GM18868 (cell line): ENCODE data around the gene INHBC.
"Not testable (repeated sequence)": the region's sequence is repeated elsewhere in the genome, so short reads cannot be mapped to it uniquely, and the experiment has no call there.

Experiments
- ATAC-seq: cut with Tn5 transposase; IDR thresholded peaks from one replicate; pipeline ENCODE4 v1.9.1; 2021; ENCODE audit warnings: mild to moderate bottlenecking, moderate library complexity; ENCODE audit not compliant: unreplicated experiment

INHBC gene

GRCh38 chr12:57479376-57480115 is 45.0 kb downstream of the INHBC start, which contains the start of gene ARHGAP9:
ARHGAP9 (minus strand) TSS chr12:57479866; CDS start chr12:57479406, 460 bp downstream.
- ATAC-seq = peak; percentile 30

- no peak for ATAC-seq
Observed at GRCh38 chr12:57481671-57482070, 47.1 kb downstream of the INHBC start.

GRCh38 chr12:57483466-57483865 is 48.9 kb downstream of the INHBC start:
- ATAC-seq = no peak

GRCh38 chr12:57485695-57486094 is 51.1 kb downstream of the INHBC start:
- ATAC-seq = no peak

GRCh38 chr12:57487055-57487596 is 52.5 kb downstream of the INHBC start:
- ATAC-seq = no peak

- ATAC-seq = peak; percentile 99
Observed at GRCh38 chr12:57487597-57488401, 53.2 kb downstream of the INHBC start, which contains the start of gene MARS1. MARS1 (plus strand) TSS chr12:57488068; CDS start chr12:57488091, 23 bp downstream.

- ATAC-seq = no peak
Observed at GRCh38 chr12:57488402-57489156, 54.0 kb downstream of the INHBC start.

GRCh38 chr12:57489157-57489641 is 54.6 kb downstream of the INHBC start:
- no peak for ATAC-seq

- ATAC-seq = no peak
Observed at GRCh38 chr12:57490126-57490525, 55.5 kb downstream of the INHBC start.

- no peak for ATAC-seq
Observed at GRCh38 chr12:57491393-57492280, 57.1 kb downstream of the INHBC start.

GRCh38 chr12:57495051-57495701 is 60.6 kb downstream of the INHBC start:
- ATAC-seq = not testable (repeated sequence)

- ATAC-seq = no peak
Observed at GRCh38 chr12:57496822-57497221, 62.2 kb downstream of the INHBC start.

- ATAC-seq = no peak
Observed at GRCh38 chr12:57497223-57498131, 62.9 kb downstream of the INHBC start.

- ATAC-seq = no peak
Observed at GRCh38 chr12:57498132-57498502, 63.5 kb downstream of the INHBC start.

GRCh38 chr12:57498571-57498970 is 64.0 kb downstream of the INHBC start:
- ATAC-seq = no peak

- no peak for ATAC-seq
Observed at GRCh38 chr12:57500213-57500612, 65.6 kb downstream of the INHBC start.
